Esophagus mucosa (tissue), 1 donor: ENCODE data around the gene PROZ. TPM values are rescaled to one million over a fixed set of nuclear protein-coding genes. Genes with fewer than 3 reads are reported as not detected.

Experiments used
- ATAC-seq: fragments of 200-7000 bp; cut with Tn5 transposase; one replicate; pipeline ENCODE4 v1.9.1; 2020
- total RNA-seq: library from RNA; stranded (reverse); gene quantifications from one replicate; pipeline ENCODE4 v1.2.4, GENCODE V29; 2023
- donor health status: DM: yes; HTN: yes; CAD: no.

The PROZ gene
- total RNA-seq, 1 donor from 2014 or later: not detected

DNA sequence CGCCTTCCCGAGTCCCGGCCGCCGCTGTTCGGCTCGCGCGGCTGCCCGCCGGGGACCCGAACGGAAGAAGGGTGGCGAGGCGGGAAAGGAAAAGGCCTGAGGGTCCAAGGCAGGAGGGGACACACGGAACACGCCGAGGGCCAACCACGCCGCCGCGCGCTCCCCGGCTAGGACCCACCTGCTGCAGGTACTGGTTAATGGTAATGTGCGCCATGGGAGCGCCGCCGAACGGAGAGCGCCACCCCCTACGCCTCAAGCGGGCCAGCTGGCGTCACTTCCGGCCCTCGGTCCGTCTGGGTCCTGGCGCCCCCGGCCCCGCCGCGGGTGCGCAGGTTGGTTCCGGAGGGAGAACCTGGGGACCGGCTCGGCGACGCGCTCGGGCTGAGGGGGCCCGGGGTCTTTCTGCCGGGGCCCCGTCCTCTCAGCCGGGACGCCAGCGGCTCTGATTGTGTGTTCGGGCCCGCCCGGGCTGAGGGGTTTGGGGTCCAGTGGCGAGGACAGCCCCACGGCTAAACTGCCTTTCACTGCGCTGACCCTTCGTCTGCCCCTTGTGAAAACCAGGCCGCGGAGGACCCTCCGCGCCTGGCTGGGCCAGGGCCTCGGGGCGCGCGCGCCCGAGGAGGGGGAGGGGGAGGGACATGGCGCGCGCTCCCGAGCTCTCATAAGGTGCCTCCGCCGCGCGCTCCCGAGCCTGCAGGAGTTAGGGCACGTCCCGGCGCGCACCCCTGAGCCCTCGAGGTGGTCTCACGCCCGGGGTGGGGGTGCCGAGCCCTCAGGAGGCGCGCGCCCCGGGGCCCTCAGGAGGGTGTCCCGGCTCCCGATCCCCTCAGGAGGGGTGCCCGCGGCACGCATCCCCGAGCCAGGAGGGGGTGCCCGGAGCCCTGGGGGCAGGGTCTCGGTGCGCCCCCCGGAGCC lies 50.2 kb downstream of the PROZ start, which contains the start of gene PCID2:
Gene PCID2 (minus strand): TSS at position 249 of the 915 bp plus-strand sequence. CDS start 35 bp downstream, at position 214.
- ATAC-seq: peak; percentile 90

DNA sequence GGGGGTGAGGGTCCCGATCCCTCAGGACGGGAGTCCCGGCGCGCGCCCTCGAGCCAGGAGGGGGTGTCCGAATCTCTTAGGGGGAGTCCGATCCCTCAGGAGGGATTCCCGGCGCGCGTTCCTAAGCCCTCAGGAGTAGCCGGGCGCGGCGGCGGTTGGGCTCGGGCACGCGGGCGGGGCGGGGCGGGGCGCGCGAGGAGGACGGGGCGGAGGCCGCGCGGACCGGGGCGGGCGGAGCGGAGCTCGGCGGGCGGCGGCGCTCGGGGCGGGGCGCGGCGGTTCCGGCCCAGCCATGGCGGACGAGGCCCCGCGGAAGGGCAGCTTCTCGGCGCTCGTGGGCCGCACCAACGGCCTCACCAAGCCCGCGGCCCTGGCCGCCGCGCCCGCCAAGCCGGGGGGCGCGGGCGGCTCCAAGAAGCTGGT lies 50.9 kb downstream of the PROZ start, which contains the start of gene CUL4A:
Gene CUL4A (plus strand): TSS at position 278 of the 423 bp plus-strand sequence. CDS start 15 bp downstream, at position 293.
- ATAC-seq: peak; percentile 75

DNA sequence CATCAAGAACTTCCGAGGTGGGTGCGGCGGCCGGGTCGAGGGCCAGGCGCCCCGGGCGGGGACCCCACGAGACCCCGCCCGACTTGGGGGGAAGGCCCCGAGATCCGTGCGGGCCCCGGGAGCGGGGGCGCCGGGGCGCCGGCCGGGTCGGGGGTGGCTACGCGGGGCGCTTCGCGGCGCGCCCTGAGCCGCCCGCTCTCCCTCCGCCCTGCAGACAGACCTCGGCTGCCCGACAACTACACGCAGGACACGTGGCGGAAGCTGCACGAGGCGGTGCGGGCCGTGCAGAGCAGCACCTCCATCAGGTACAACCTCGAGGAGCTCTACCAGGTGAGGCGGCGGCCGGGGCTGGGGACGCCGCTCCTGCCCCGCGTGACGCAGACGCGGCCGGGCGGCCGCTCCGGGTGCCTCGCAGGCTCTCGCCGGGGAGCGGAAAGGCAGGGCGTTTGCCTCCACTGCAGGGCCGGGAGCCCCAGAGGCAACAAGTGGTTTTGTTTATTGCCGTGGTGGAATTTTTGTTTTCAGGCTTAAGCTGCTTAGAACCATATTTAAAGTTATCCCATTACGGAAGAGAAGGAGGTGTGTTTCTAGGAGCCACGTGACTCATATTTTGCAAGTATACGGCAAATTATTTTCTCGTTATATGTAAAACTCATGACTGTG lies 51.4 kb downstream of the PROZ start:
- ATAC-seq: peak; percentile 72

DNA sequence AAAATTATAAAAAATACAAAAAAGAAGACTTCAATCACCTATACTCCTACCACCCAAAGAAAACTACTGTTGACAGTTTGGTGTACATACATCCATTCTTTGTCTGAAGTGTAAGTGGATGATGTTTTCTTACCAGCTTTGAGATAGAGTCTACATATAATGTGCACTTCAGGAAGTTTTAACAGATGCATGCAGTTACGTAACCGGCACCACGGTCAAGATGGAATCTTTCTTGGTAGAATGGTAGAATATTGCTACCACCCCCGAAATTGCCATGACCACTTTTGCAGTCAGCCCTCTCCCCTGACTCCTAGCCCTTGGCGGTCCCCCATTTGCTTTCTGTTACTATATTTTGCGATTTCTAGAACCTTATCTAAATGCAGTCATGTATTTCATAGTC lies 52.4 kb downstream of the PROZ start:
- no peak for ATAC-seq

DNA sequence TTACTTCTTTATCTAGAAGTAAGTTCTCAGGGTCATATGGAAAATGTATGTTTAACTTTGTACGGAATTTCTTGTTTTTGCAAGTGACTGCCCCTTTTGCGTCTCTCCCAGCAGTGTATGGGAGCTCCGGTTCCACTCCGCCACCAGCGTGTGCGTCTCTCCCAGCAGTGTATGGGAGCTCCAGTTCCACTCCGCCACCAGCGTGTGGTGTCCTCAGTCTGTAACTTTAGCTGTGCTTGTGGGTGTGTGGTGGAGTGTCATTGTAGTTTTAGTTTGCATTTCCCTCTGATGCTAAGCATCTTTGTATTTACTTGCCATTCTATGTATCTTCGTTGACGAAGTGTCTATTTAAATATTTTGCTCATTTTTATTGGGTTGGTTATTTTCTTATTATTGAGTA lies 53.3 kb downstream of the PROZ start:
- no peak for ATAC-seq

DNA sequence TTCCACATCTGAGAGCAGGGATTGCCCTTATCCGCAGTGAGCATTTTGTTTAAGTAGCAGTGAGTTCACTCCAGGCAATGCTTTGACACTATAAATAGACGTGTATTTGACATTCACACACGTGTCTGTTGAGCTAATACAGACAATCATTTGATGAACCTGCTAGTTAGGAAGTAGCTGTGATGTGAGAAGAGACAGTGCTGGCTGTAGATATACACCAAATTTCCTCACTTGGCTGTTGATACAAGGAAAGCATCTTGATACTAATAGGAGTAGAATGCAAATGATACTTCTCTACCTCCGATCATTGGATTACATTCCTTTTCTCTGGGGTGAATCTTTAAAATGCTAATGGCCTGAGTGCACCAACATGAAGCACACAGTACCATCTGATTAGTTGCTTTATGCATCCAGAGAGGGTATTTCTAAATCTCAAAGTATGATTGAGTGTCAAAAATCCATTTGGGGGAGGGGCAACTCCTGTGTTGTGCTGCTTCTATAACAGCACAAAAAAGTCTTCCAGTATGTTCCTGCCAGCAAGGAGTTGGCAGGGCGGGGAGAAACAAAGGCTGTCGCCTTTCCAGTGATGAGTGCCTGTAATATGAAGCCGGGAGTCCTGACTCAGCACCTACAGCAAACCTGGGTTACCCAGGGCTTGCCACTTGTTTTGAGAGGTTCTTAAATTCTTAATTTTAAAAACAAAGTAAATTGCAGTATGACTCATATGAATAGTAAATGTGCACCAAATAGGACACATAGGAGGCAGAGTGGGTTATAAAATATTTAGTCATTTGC lies 58.0 kb downstream of the PROZ start:
- ATAC-seq: peak; percentile 83

DNA sequence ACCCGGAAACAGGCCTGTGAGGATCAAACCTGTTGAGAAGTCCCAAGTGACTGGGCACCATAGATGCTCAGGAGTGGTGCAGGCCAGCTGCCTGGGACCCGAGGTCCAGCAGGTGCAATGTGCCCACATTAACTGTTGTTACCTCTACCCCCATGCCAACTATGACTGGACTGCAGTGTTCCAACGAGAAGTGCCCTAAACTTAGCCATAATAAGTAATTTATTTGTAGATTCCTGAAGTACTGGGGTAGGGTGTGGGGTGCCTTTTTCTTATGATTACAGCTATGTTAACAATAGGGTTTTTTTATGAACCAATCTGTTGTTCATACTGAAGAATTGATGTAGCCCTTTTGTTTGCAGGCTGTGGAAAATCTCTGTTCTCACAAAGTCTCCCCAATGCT lies 60.1 kb downstream of the PROZ start:
- ATAC-seq: no peak

DNA sequence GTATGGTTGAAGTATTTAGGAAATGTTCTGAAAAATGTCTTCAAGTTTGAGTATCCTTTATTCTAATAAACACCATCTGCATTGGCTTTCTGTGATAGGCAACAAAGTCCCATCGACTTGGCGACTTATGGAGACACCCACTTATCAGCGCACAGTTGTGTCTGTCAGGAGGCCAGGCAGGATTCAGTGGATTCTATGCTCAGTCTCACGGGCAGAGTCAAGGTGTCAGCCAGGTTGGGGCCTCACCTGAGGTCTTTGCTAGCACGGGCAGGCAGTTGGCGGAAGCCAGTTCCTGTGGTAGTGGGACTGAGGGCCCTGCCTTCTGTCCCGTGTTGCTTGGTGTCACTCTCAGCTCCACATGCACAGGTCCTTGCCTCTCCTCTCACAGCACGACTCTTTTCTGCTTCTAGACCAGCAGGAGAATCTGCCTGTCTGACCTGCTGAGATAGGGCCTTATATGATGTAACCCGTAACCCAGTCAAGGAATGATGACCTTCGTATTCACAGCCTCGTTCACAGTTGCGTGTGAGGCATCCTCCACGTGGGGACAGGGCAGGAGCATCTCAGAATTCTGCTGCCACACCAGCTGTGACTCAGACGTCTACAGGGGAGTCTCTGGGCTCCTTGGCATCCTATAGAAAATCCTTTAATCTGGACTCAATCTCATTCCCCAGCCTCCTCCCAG lies 61.0 kb downstream of the PROZ start:
- ATAC-seq: peak; percentile 31

DNA sequence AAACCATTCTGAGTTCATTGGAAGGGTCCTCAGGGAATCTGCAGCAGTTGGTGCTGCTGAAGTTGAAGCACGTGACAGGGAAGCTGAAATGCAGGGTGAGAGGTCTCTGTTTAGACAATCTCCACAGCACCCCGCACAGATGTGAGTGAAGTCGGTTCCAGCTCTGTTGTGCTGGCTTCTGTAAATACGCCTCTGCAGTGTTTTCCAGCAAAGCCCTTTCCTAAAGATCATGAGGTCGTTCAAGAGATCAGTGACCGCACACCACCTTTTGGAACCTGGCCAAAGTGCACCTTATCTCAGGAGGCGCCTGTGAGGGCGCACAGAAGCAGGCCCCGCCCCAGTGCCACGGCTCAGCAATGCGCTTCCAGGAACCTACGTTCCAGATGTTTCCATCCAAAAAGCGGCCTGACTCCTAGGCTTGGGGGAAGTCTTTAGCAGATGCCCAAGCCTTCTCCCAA lies 61.7 kb downstream of the PROZ start:
- no peak for ATAC-seq

DNA sequence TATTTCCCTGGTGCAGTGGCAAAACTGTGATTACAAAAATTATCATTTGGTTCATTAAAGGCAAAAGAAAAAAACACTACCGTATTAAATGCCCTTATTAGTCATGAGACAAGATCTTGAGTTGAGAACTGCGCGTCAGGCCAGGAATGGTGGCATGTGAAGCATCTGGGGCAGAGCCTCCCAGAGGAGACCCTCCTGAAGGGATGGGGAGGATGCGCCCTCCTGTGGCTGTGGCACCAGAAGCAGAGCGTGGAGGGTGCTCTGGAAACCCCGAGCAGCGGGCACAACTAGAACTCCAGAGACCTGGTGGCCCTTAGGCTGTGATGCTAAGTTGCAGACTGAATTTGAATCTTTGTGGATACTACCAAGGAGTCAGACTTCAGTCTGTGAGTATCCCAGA lies 62.4 kb downstream of the PROZ start:
- no peak for ATAC-seq

Other genes with a start within 250 kb of the PROZ start
- 9.7 TPM for gene MCF2L, start 189.4 kb upstream of the PROZ start, total RNA-seq
- not detected for gene F7, start 52.9 kb upstream of the PROZ start, total RNA-seq
- 0.56 TPM for gene F10, start 35.8 kb upstream of the PROZ start, total RNA-seq
- 23.1 TPM for gene PCID2, start 50.0 kb downstream of the PROZ start, total RNA-seq
- gene CUL4A, start 51.0 kb downstream of the PROZ start, total RNA-seq: 48.3 TPM
- gene LAMP1, start 138.6 kb downstream of the PROZ start, total RNA-seq: 144 TPM
- gene GRTP1, start 205.5 kb downstream of the PROZ start, total RNA-seq: 15.1 TPM